ENCODE results near the gene RND1.

GRCh38 chr12:48819986-48820725, 45.5 kb downstream of the RND1 start:
- no peak for TF ChIP-seq POLR2AphosphoS5 (IDR thresholded peaks at IDR 0.05)
- no peak for TF ChIP-seq CTCF (IDR thresholded peaks at IDR 0.05)
- TF ChIP-seq POLR2A (IDR thresholded peaks at IDR 0.05): no peak
